ENCODE results near the gene POLR2M.

The POLR2M gene

GRCh38 chr15:57665939-57666338 lies 40.6 kb upstream of the POLR2M start:
- no peak for DNase-seq (ENCODE audit: low spot score)
- in situ Hi-C loops (cut with MboI; ENCODE audit: low pct_unique_long_range_greater_than_20kb, low sequenced_read_pairs, unreplicated experiment), result no loop called here
- TF ChIP-seq, protein P1, sequence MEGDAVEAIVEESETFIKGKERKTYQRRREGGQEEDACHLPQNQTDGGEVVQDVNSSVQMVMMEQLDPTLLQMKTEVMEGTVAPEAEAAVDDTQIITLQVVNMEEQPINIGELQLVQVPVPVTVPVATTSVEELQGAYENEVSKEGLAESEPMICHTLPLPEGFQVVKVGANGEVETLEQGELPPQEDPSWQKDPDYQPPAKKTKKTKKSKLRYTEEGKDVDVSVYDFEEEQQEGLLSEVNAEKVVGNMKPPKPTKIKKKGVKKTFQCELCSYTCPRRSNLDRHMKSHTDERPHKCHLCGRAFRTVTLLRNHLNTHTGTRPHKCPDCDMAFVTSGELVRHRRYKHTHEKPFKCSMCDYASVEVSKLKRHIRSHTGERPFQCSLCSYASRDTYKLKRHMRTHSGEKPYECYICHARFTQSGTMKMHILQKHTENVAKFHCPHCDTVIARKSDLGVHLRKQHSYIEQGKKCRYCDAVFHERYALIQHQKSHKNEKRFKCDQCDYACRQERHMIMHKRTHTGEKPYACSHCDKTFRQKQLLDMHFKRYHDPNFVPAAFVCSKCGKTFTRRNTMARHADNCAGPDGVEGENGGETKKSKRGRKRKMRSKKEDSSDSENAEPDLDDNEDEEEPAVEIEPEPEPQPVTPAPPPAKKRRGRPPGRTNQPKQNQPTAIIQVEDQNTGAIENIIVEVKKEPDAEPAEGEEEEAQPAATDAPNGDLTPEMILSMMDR (IDR thresholded peaks at IDR 0.05; ENCODE audit: extremely low read depth, insufficient read depth, missing control alignments), result no peak

DNA sequence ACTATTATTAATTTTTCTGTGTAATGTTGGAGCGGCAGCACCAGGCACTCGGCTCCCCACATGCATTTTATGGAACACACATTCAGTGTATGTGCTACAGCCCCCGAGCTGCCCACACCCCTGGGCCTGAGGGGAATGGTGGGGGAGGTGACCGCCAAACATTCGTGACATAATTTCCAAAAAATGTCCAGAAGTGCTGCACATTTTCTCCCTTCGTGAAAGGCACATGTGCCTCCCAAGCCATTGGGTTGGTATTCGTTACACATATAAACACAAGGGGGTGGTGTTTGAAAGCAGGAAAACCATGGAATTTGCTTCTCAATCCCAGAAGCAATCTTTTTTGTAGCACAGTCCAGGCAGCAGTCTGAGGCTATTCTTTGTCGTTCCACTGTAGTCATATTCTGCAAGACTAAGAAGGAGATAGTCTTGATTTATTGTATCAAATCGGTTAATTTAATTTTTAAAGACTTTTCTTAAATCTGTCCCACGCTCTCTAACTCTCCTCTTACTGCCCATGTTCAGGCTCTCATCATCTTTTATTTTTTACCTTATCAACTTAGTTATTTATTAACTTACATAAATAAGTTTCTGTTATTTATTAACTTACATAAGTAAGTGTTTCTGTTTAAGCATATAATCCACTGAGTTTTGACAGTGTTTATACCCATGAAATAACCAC lies 39.2 kb upstream of the POLR2M start:
- TF ChIP-seq, protein P1 (IDR thresholded peaks at IDR 0.05; ENCODE audit: extremely low read depth, insufficient read depth, missing control alignments), result no peak
- in situ Hi-C loops (cut with MboI; ENCODE audit: low pct_unique_long_range_greater_than_20kb, low sequenced_read_pairs, unreplicated experiment), result no loop called here
- DNase-seq (ENCODE audit: low spot score), result no peak

DNA sequence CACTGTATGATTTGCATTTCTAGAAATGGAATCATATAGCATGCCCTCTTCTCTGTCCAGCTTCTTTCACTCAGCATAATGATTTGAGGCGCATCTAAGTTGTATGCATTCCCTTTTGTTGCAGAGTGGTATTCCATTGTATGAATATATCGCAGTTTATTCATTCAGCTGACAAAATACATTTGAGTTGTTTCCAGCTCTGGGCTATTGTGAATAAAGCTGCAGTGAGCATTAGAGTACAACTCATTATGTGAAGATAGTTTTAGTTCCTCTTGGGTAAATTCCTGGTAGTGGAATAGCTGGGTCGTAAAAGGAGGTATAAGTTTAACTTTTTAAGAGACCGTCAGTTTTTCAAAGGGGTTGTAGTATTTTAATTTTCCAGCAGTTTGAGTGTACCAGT lies 38.5 kb upstream of the POLR2M start:
- DNase-seq (ENCODE audit: low spot score), result no peak
- in situ Hi-C loops (cut with MboI; ENCODE audit: low pct_unique_long_range_greater_than_20kb, low sequenced_read_pairs, unreplicated experiment), result no loop called here

GRCh38 chr15:57671636-57672035 lies 34.9 kb upstream of the POLR2M start:
- TF ChIP-seq, protein P1 (IDR thresholded peaks at IDR 0.05; ENCODE audit: extremely low read depth, insufficient read depth, missing control alignments), result no peak
- in situ Hi-C loops (cut with MboI; ENCODE audit: low pct_unique_long_range_greater_than_20kb, low sequenced_read_pairs, unreplicated experiment), result no loop called here
- no peak for DNase-seq (ENCODE audit: low spot score)

More for the DNA sequence above, 38.5 kb upstream of the POLR2M start:
- TF ChIP-seq, protein P1 (IDR thresholded peaks at IDR 0.05; ENCODE audit: extremely low read depth, insufficient read depth, missing control alignments), result no peak

DNA sequence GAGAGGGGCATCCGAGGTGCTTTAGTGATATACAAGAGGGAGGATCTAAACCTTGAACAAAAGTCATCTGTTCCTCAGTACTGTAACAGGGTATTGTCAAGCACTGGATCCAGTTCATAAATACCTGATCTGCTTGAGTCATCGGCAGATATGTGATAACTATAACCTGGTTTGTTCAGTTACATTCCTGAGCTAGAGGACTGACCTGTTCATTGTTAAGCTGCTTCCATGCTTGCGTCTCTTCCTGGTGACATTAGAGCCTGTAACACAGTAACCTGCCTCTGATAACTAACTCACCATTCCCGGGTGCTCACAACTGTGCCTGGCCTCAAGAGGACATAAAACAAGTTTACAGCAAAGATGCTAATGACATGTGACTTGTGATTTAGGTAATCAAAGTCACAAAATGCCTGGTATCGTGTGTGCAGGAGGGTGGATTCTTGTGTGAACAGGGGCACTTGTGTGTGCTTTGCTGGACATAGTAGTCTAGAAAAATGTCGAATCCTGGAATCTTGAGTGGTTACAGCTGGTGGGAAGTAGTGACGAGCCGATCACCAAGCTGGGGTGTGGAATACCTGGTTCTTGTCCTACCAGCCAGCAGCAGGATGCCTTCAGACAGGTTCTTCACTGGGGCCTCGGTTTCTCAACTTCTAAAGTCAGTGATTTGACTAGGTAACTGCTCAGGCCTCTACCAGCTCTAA lies 30.9 kb upstream of the POLR2M start:
- DNase-seq (ENCODE audit: low spot score), result no peak
- TF ChIP-seq, protein P1 (IDR thresholded peaks at IDR 0.05; ENCODE audit: extremely low read depth, insufficient read depth, missing control alignments), result no peak
- in situ Hi-C loops (cut with MboI; ENCODE audit: low pct_unique_long_range_greater_than_20kb, low sequenced_read_pairs, unreplicated experiment), result no loop called here

GRCh38 chr15:57676585-57676984 lies 29.9 kb upstream of the POLR2M start:
- in situ Hi-C loops (cut with MboI; ENCODE audit: low pct_unique_long_range_greater_than_20kb, low sequenced_read_pairs, unreplicated experiment), result no loop called here
- TF ChIP-seq, protein P1 (IDR thresholded peaks at IDR 0.05; ENCODE audit: extremely low read depth, insufficient read depth, missing control alignments), result no peak
- no peak for DNase-seq (ENCODE audit: low spot score)

Data from GM13977 (cell line).